Measurements from ENCODE around the gene FLNC.

- TF ChIP-seq CTCF (IDR thresholded peaks at IDR 0.05), result no peak
- no peak for TF ChIP-seq ZFX (IDR thresholded peaks at IDR 0.05; ENCODE audit: borderline replicate concordance)
These were observed 29.6 kb upstream of the FLNC start for GRCh38 chr7:128800567-128800966.

Measured in 22Rv1 (cell line).